Gastrocnemius medialis (tissue), 4 donors: ENCODE results near the gene POLR3C.

Experiments
- POLR2A ChIP-seq, 2 donors: fragments of 450-650 bp; IDR thresholded peaks; one replicate each; pipeline ENCODE4 v1.6.1; 2017; ENCODE audit warnings: antibody characterized with exemption in 2 of 2, mild to moderate bottlenecking in 2 of 2, moderate library complexity in 2 of 2
- TF ChIP-seq, protein P1 (sequence below), 5 experiments: fragments of 450-650 bp in 3 of 5; fragments of 200-600 bp in 2 of 5; sonication (generic) in 2 of 5; IDR thresholded peaks in 4 of 5; conservative IDR thresholded peaks in 1 of 5; 1 replicate in 4 of 5; 2 replicates in 1 of 5; pipeline ENCODE4 v1.5.1; 2016 to 2019; ENCODE audit warnings: antibody characterized with exemption in 5 of 5, mild to moderate bottlenecking in 3 of 5, moderate library complexity in 3 of 5

- TF ChIP-seq, protein P1, sequence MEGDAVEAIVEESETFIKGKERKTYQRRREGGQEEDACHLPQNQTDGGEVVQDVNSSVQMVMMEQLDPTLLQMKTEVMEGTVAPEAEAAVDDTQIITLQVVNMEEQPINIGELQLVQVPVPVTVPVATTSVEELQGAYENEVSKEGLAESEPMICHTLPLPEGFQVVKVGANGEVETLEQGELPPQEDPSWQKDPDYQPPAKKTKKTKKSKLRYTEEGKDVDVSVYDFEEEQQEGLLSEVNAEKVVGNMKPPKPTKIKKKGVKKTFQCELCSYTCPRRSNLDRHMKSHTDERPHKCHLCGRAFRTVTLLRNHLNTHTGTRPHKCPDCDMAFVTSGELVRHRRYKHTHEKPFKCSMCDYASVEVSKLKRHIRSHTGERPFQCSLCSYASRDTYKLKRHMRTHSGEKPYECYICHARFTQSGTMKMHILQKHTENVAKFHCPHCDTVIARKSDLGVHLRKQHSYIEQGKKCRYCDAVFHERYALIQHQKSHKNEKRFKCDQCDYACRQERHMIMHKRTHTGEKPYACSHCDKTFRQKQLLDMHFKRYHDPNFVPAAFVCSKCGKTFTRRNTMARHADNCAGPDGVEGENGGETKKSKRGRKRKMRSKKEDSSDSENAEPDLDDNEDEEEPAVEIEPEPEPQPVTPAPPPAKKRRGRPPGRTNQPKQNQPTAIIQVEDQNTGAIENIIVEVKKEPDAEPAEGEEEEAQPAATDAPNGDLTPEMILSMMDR (IDR thresholded peaks at IDR 0.05 in 4 of 5, conservative IDR thresholded peaks at IDR 0.05 in 1 of 5), result no peak
- TF ChIP-seq POLR2A (IDR thresholded peaks at IDR 0.05), result no peak
Observed at GRCh38 chr1:145887631-145888030, 63.6 kb downstream of the POLR3C start.
